Measurements from ENCODE around the gene PLXNA1. TPM values are rescaled to one million over a fixed set of nuclear protein-coding genes. Genes with fewer than 3 reads are reported as not detected.

Gene PLXNA1
- total RNA-seq, 2 donors from 2014 or later, result 7.1 to 9.3 TPM

GRCh38 chr3:127030508-127031412, 47.8 kb downstream of the PLXNA1 start:
- Mint-ChIP-seq H3K4me3 (no peak overlapping the region), H3K36me3 (ENCODE audit: low read depth) (peaks cover 10% of the 10 kb centered on the region), H3K9me3 (no peaks in the 10 kb centered on the region), H3K27ac (no peak overlapping the region), H3K27me3 (no peaks in the 10 kb centered on the region), H3K4me1 (no peaks in the 10 kb centered on the region)
- no peak for ATAC-seq (replicated peaks)

GRCh38 chr3:127031413-127031810, 48.5 kb downstream of the PLXNA1 start:
- Mint-ChIP-seq H3K4me1 (no peaks in the 10 kb centered on the region), H3K27me3 (no peaks in the 10 kb centered on the region), H3K4me3 (no peak overlapping the region), H3K9me3 (no peaks in the 10 kb centered on the region), H3K36me3 (ENCODE audit: low read depth) (peaks cover 10% of the 10 kb centered on the region), H3K27ac (no peak overlapping the region)
- ATAC-seq (replicated peaks), result no peak

- H3K4me1 Mint-ChIP-seq, result no peaks in the 10 kb centered on the region
- no peaks in the 10 kb centered on the region for H3K27me3 Mint-ChIP-seq
- H3K9me3 Mint-ChIP-seq, result no peaks in the 10 kb centered on the region
- H3K4me3 Mint-ChIP-seq, result no peak overlapping the region
- no peak for ATAC-seq (replicated peaks)
- H3K27ac Mint-ChIP-seq, result no peak overlapping the region
- peaks cover 10% of the 10 kb centered on the region for H3K36me3 Mint-ChIP-seq (ENCODE audit: low read depth)
These were observed 48.9 kb downstream of the PLXNA1 start for GRCh38 chr3:127031845-127032244.

GRCh38 chr3:127032296-127032990, 49.5 kb downstream of the PLXNA1 start:
- no peak overlapping the region for H3K4me3 Mint-ChIP-seq
- H3K27me3 Mint-ChIP-seq, result no peaks in the 10 kb centered on the region
- H3K27ac Mint-ChIP-seq, result no peak overlapping the region
- H3K4me1 Mint-ChIP-seq, result no peaks in the 10 kb centered on the region
- peaks cover 10% of the 10 kb centered on the region for H3K36me3 Mint-ChIP-seq (ENCODE audit: low read depth)
- no peaks in the 10 kb centered on the region for H3K9me3 Mint-ChIP-seq
- ATAC-seq (replicated peaks), result no peak

Other genes starting within 250 kb of the PLXNA1 start
- gene PRR23E, start 210.0 kb downstream of the PLXNA1 start, total RNA-seq, result not detected